SK-N-SH treated with all-trans-retinoic acid at 6 μM for 48 hours (cell line): ENCODE data around the gene GCNT3.

Source experiments
- ESRRG ChIP-seq: fragments of 250-450 bp; sonication (Bioruptor Pico); IDR thresholded peaks from 2 replicates; pipeline ENCODE4 v1.6.1; 2021; ENCODE audit warnings: mild to moderate bottlenecking
- PPARA ChIP-seq: fragments of 250-450 bp; sonication (Bioruptor Pico); IDR thresholded peaks from 2 replicates; pipeline ENCODE4 v1.5.0; 2020; ENCODE audit warnings: mild to moderate bottlenecking, borderline replicate concordance
- RARB ChIP-seq: fragments of 250-450 bp; sonication (Bioruptor Pico); IDR thresholded peaks from 2 replicates; pipeline ENCODE4 v1.8.0; 2021; ENCODE audit warnings: mild to moderate bottlenecking, moderate library complexity
- ZNF565 ChIP-seq: fragments of 450-650 bp; formaldehyde crosslinking; conservative IDR thresholded peaks from 2 replicates; pipeline ENCODE4 v1.5.0; 2020; ENCODE audit warnings: low read depth, mild to moderate bottlenecking, moderate library complexity
- TF ChIP-seq, protein P1 (sequence below): fragments of 250-450 bp; sonication (Bioruptor Pico); IDR thresholded peaks from 2 replicates; pipeline ENCODE4 v1.5.0; 2020; ENCODE audit warnings: mild to moderate bottlenecking, moderate library complexity
- TF ChIP-seq, protein P2 (sequence below): fragments of 250-450 bp; sonication (Bioruptor Pico); IDR thresholded peaks from 2 replicates; pipeline ENCODE4 v1.5.1; 2021; ENCODE audit warnings: mild to moderate bottlenecking, moderate library complexity

DNA sequence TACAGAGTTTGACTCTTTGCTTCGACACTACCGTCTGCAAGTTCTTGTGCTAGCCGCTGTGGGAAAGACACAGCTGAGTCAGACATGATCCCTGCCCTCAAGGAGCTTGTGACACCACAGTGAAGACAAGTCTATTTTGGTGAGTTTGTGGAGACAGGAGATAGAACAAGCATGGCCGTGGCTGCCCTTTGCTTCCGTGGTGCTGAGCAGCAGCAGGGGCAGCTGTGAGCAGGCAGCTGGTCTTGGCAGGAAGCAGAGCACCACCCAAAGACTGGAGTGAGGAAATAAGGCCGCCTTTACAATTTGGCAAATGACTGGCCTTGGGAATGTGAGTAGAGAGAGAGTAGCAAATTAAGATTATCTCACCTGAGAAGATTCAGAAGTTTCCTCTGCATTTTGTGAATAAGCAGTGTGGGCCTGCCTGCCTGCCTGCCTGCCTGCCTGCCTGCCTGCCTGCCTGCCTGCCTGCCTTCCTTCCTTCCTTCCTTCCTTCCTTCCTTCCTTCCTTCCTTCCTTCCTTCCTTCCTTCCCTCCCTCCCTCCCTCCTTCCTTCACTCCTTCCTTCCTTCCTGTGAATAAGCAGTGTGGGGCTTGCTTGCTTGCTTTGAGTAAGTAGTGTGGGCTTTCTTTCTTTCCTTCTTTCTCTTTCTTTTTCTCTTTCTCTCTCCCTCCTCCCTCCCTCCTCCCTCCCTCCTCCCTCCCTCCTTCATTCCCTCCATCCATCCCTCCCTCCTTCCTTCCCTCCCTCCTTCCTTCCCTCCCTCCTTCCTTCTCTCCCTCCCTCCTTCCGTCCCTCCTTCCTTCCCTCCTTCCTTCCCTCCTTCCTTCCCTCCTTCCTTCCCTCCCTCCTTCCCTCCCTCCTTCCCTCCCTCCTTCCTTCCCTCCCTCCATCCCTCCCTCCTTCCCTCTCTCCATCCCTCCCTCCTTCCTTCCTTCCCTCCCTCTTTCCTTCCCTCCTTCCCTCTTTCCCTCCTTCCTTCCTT, 1.6 kb upstream of the GCNT3 start:
- no peak for TF ChIP-seq ZNF565
- TF ChIP-seq, protein P1, sequence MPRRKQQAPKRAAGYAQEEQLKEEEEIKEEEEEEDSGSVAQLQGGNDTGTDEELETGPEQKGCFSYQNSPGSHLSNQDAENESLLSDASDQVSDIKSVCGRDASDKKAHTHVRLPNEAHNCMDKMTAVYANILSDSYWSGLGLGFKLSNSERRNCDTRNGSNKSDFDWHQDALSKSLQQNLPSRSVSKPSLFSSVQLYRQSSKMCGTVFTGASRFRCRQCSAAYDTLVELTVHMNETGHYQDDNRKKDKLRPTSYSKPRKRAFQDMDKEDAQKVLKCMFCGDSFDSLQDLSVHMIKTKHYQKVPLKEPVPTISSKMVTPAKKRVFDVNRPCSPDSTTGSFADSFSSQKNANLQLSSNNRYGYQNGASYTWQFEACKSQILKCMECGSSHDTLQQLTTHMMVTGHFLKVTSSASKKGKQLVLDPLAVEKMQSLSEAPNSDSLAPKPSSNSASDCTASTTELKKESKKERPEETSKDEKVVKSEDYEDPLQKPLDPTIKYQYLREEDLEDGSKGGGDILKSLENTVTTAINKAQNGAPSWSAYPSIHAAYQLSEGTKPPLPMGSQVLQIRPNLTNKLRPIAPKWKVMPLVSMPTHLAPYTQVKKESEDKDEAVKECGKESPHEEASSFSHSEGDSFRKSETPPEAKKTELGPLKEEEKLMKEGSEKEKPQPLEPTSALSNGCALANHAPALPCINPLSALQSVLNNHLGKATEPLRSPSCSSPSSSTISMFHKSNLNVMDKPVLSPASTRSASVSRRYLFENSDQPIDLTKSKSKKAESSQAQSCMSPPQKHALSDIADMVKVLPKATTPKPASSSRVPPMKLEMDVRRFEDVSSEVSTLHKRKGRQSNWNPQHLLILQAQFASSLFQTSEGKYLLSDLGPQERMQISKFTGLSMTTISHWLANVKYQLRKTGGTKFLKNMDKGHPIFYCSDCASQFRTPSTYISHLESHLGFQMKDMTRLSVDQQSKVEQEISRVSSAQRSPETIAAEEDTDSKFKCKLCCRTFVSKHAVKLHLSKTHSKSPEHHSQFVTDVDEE: no peak
- TF ChIP-seq RARB: no peak
- TF ChIP-seq PPARA: no peak
- TF ChIP-seq, protein P2, sequence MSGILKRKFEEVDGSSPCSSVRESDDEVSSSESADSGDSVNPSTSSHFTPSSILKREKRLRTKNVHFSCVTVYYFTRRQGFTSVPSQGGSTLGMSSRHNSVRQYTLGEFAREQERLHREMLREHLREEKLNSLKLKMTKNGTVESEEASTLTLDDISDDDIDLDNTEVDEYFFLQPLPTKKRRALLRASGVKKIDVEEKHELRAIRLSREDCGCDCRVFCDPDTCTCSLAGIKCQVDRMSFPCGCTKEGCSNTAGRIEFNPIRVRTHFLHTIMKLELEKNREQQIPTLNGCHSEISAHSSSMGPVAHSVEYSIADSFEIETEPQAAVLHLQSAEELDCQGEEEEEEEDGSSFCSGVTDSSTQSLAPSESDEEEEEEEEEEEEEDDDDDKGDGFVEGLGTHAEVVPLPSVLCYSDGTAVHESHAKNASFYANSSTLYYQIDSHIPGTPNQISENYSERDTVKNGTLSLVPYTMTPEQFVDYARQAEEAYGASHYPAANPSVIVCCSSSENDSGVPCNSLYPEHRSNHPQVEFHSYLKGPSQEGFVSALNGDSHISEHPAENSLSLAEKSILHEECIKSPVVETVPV (CRISPR knock-in tag): no peak
- no peak for TF ChIP-seq ESRRG (CRISPR knock-in tag)
